ENCODE results near the gene KRT73.

- no peak for TF ChIP-seq POLR2A (IDR thresholded peaks at IDR 0.05; ENCODE audit: low read depth, low read length)
- no peak for TF ChIP-seq POLR2AphosphoS5 (IDR thresholded peaks at IDR 0.05; ENCODE audit: low read depth, low read length)
Measured at GRCh38 chr12:52564582-52564981, 53.8 kb downstream of the KRT73 start.
